ENCODE results near the gene MMP1. TPM values are rescaled to one million over a fixed set of nuclear protein-coding genes. Genes with fewer than 3 reads are reported as not detected.

The MMP1 gene
- polyA plus RNA-seq, 1 of the 3 experiments (the other 2 are of a cell fraction) = 5.9 TPM

DNA sequence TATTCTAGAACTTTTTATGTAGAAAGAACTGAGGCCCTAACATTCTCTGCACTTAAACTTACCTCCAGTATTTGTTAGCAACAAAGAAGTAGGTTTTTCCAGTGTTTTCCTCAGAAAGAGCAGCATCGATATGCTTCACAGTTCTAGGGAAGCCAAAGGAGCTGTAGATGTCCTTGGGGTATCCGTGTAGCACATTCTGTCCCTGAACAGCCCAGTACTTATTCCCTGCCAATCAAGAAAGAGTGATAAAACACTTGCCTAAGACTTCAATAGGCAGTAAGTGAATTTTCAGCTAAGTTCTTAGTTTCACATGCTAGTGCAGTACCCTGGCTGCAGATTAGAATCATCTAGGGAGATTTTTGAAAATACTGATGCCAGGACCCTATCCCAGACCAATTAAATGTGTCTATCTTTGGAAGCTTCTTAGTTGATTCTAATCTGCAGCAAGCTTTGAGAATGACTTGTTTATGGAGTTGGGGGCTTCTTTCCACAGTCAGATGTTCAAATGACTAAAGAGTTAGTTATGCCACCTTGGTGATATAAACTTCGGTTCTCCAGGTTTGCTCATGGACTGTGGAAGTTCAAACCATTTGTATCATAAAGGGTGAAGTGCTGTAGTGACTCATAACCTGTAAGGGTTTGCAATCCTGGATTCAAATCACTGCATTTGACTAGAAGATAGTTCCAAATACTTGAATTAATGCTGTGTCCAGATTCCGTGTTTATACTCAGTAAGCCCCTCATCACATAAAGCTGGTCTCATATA is 6.5 kb downstream of the MMP1 start:
- POLR2A ChIA-PET = no interaction called here

DNA sequence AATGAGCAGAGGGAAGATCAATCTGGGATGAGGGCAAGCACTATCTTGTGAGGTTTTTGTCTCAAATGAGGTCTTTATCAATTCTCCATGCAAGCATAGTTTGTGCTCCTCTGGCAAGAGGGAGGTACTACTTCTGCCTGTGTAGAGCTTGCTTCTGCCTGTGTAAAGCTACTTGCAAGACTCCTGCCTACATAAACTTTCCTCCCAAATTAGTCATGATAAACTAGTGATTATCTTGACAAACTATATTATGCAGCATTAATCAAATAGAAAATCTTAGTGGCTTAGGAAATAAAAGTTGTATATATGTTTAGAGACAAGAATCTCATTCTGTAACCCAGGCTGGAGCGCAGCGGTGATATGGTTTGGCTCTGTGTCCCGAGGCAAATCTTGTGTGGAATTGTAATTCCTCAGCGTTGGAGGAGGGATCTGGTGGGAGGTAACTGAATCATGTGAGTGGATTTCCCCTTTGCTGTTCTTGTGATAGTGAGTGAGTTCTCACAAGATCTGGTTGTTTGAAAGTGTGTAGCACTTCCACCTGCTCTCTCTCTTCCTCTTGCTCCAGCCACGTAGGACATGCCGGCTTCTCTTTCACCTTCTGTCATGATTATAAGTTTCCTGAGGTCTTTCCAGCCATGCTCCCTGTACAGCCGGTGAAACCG is 9.5 kb downstream of the MMP1 start:
- Histone ChIP-seq H3K4me2 (no peak overlapping the region), H3K9me3 (no peaks in the 10 kb centered on the region), H3K79me2 (ENCODE audit: insufficient read depth) (no peaks in the 10 kb centered on the region), H3K9me2 (no peaks in the 10 kb centered on the region), H4K20me1 (ENCODE audit: insufficient read depth) (no peaks in the 10 kb centered on the region), H3F3A (replicated peaks; ENCODE audit: insufficient read depth) (no peaks in the 10 kb centered on the region), H3K27ac (ENCODE audit: low read depth in 2 of 2, low read length in 1 of 2) (no peak overlapping the region), H2AFZ (ENCODE audit: low read depth) (no peak overlapping the region), H3K4me1 (ENCODE audit: control insufficient read depth in 1 of 2, insufficient read depth in 2 of 2, low read depth in 1 of 2, low read length in 1 of 2) (no peaks in the 10 kb centered on the region; a peak in 1 of 4 replicates), H3K9ac (no peak overlapping the region), H3K36me3 (replicated peaks in 1 of 2; ENCODE audit: control insufficient read depth in 1 of 2, insufficient read depth in 2 of 2, low read length in 1 of 2) (peaks cover 0 to 3% of the 10 kb centered on the region in 2 experiments), H3K27me3 (ENCODE audit: insufficient read depth) (no peaks in the 10 kb centered on the region), H3K4me3 (ENCODE audit: low read depth in 2 of 2, low read length in 1 of 2) (no peak overlapping the region)
- WGBS (ENCODE audit: low lambda C conversion rate) = 36% methylated on average over 8 of the region's 8 CpGs
- TF ChIP-seq, protein P1, sequence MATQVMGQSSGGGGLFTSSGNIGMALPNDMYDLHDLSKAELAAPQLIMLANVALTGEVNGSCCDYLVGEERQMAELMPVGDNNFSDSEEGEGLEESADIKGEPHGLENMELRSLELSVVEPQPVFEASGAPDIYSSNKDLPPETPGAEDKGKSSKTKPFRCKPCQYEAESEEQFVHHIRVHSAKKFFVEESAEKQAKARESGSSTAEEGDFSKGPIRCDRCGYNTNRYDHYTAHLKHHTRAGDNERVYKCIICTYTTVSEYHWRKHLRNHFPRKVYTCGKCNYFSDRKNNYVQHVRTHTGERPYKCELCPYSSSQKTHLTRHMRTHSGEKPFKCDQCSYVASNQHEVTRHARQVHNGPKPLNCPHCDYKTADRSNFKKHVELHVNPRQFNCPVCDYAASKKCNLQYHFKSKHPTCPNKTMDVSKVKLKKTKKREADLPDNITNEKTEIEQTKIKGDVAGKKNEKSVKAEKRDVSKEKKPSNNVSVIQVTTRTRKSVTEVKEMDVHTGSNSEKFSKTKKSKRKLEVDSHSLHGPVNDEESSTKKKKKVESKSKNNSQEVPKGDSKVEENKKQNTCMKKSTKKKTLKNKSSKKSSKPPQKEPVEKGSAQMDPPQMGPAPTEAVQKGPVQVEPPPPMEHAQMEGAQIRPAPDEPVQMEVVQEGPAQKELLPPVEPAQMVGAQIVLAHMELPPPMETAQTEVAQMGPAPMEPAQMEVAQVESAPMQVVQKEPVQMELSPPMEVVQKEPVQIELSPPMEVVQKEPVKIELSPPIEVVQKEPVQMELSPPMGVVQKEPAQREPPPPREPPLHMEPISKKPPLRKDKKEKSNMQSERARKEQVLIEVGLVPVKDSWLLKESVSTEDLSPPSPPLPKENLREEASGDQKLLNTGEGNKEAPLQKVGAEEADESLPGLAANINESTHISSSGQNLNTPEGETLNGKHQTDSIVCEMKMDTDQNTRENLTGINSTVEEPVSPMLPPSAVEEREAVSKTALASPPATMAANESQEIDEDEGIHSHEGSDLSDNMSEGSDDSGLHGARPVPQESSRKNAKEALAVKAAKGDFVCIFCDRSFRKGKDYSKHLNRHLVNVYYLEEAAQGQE (IDR thresholded peaks at IDR 0.05; ENCODE audit: low read depth, low read length) = no peak
- TF ChIP-seq, protein P2, sequence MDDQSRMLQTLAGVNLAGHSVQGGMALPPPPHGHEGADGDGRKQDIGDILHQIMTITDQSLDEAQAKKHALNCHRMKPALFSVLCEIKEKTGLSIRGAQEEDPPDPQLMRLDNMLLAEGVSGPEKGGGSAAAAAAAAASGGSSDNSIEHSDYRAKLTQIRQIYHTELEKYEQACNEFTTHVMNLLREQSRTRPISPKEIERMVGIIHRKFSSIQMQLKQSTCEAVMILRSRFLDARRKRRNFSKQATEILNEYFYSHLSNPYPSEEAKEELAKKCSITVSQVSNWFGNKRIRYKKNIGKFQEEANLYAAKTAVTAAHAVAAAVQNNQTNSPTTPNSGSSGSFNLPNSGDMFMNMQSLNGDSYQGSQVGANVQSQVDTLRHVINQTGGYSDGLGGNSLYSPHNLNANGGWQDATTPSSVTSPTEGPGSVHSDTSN (IDR thresholded peaks at IDR 0.05) = no peak
- TF ChIP-seq EP300 (IDR thresholded peaks at IDR 0.05; ENCODE audit: borderline replicate concordance in 1 of 2, low read depth in 1 of 2, low read length in 1 of 2) (no peak), MEF2A (IDR thresholded peaks at IDR 0.05; ENCODE audit: borderline replicate concordance, low read depth) (no peak), SIN3A (IDR thresholded peaks at IDR 0.05; ENCODE audit: borderline replicate concordance, low read depth, low read length) (no peak)
- ChIA-PET CTCF (no interaction called here), POLR2A (no interaction called here)
- no peak for DNase-seq

More for the DNA sequence above, 6.5 kb downstream of the MMP1 start:
- no peak for DNase-seq
- no peak overlapping the region for H3K4me3 ChIP-seq (ENCODE audit: low read depth in 2 of 2, low read length in 1 of 2)
- no peaks in the 10 kb centered on the region for H3K27me3 ChIP-seq (ENCODE audit: insufficient read depth)
- no peak overlapping the region for H3K4me2 ChIP-seq
- H2AFZ ChIP-seq (ENCODE audit: low read depth) = no peak overlapping the region
- no peaks in the 10 kb centered on the region for H3K9me2 ChIP-seq
- peaks cover 0 to 3% of the 10 kb centered on the region in 2 experiments for H3K36me3 ChIP-seq (replicated peaks in 1 of 2; ENCODE audit: control insufficient read depth in 1 of 2, insufficient read depth in 2 of 2, low read length in 1 of 2)
- TF ChIP-seq, protein P3, sequence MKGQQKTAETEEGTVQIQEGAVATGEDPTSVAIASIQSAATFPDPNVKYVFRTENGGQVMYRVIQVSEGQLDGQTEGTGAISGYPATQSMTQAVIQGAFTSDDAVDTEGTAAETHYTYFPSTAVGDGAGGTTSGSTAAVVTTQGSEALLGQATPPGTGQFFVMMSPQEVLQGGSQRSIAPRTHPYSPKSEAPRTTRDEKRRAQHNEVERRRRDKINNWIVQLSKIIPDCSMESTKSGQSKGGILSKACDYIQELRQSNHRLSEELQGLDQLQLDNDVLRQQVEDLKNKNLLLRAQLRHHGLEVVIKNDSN (IDR thresholded peaks at IDR 0.05; ENCODE audit: borderline replicate concordance, low read depth) = no peak
- no peak for TF ChIP-seq FOXM1 (IDR thresholded peaks at IDR 0.05; ENCODE audit: low read depth)
- no peak for TF ChIP-seq RXRA (IDR thresholded peaks at IDR 0.05; ENCODE audit: borderline replicate concordance, low read depth)
- TF ChIP-seq, protein P4, sequence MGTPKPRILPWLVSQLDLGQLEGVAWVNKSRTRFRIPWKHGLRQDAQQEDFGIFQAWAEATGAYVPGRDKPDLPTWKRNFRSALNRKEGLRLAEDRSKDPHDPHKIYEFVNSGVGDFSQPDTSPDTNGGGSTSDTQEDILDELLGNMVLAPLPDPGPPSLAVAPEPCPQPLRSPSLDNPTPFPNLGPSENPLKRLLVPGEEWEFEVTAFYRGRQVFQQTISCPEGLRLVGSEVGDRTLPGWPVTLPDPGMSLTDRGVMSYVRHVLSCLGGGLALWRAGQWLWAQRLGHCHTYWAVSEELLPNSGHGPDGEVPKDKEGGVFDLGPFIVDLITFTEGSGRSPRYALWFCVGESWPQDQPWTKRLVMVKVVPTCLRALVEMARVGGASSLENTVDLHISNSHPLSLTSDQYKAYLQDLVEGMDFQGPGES (IDR thresholded peaks at IDR 0.05; ENCODE audit: low read depth, low read length) = no peak
- TF ChIP-seq SIN3A (IDR thresholded peaks at IDR 0.05; ENCODE audit: borderline replicate concordance, low read depth, low read length) = no peak
- TF ChIP-seq CHD2 (IDR thresholded peaks at IDR 0.05; ENCODE audit: low read length, partially characterized antibody) = no peak
- no peak for TF ChIP-seq FOXJ3 (CRISPR knock-in tag; IDR thresholded peaks at IDR 0.05)
- no peak for TF ChIP-seq EZH2phosphoT487 (IDR thresholded peaks at IDR 0.05; ENCODE audit: borderline replicate concordance, low read depth)
- TF ChIP-seq SMC3 (IDR thresholded peaks at IDR 0.05; ENCODE audit: low read depth, low read length) = no peak
- TF ChIP-seq JUND (IDR thresholded peaks at IDR 0.05) = no peak; the same call in 1 of the 2 replicates
- no peak for TF ChIP-seq GATA2 (CRISPR knock-in tag; IDR thresholded peaks at IDR 0.05)
- no peak for TF ChIP-seq RAD21 (IDR thresholded peaks at IDR 0.05; ENCODE audit: low read length)
- TF ChIP-seq MEF2A (IDR thresholded peaks at IDR 0.05; ENCODE audit: borderline replicate concordance, low read depth) = no peak
- TF ChIP-seq POLR2AphosphoS5 (IDR thresholded peaks at IDR 0.05; ENCODE audit: low read depth, low read length) = no peak
- H3K27ac ChIP-seq (ENCODE audit: low read depth in 2 of 2, low read length in 1 of 2) = peak overlapping the region in 1 of 2 experiments; percentile 6; a peak in 1 of 4 replicates
- no peaks in the 10 kb centered on the region for H4K20me1 ChIP-seq (ENCODE audit: insufficient read depth)
- H3K4me1 ChIP-seq (ENCODE audit: control insufficient read depth in 1 of 2, insufficient read depth in 2 of 2, low read depth in 1 of 2, low read length in 1 of 2) = no peaks in the 10 kb centered on the region
- CTCF ChIA-PET = interaction anchor here (0.7 kb wide), 2 partner anchors 11 to 150 kb away, joined by 3 read pairs; partner anchors contain the start of gene MMP10
- H3F3A ChIP-seq (replicated peaks; ENCODE audit: insufficient read depth) = no peaks in the 10 kb centered on the region
- 36% methylated on average over 4 of the region's 4 CpGs for WGBS (ENCODE audit: low lambda C conversion rate)
- no peaks in the 10 kb centered on the region for H3K9me3 ChIP-seq
- H3K9ac ChIP-seq = no peak overlapping the region
- no peaks in the 10 kb centered on the region for H3K79me2 ChIP-seq (ENCODE audit: insufficient read depth)
